Activated effector memory CD4-positive, alpha-beta T cell treated with Interleukin-2 at 50 U/mL for 16 hours (primary cell): ENCODE measurements around the gene FAM131B.
A peak's percentile ranks its signal among the peaks of the same experiment; 100 is the strongest.

Source experiments
- DNase-seq: peaks from one replicate; pipeline ENCODE4 v3.0.0-alpha.2; 2020

The FAM131B gene

DNA sequence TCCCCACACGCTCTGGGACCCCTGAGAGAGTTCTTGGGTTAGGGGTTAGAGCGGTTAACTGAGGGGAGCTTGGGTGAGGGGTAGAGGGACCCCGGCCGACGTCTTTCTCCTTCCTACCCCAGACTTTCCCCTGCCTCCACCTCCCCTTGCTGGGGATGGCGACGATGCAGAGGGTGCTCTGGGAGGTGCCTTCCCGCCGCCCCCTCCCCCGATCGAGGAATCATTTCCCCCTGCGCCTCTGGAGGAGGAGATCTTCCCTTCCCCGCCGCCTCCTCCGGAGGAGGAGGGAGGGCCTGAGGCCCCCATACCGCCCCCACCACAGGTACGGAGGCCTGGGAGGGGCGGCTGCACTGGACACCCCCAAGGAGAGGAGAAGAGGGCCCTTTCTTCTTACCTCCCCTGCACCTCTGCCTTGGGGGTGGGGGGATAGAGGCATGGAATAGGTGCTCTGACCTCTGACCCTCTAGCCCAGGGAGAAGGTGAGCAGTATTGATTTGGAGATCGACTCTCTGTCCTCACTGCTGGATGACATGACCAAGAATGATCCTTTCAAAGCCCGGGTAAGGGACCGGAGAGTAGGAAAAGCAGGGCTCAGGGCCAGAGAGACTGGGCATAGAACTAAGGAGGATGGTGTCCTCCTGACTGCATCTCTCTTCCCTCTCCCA is 19.7 kb upstream of the FAM131B start:
- DNase-seq = no peak

DNA sequence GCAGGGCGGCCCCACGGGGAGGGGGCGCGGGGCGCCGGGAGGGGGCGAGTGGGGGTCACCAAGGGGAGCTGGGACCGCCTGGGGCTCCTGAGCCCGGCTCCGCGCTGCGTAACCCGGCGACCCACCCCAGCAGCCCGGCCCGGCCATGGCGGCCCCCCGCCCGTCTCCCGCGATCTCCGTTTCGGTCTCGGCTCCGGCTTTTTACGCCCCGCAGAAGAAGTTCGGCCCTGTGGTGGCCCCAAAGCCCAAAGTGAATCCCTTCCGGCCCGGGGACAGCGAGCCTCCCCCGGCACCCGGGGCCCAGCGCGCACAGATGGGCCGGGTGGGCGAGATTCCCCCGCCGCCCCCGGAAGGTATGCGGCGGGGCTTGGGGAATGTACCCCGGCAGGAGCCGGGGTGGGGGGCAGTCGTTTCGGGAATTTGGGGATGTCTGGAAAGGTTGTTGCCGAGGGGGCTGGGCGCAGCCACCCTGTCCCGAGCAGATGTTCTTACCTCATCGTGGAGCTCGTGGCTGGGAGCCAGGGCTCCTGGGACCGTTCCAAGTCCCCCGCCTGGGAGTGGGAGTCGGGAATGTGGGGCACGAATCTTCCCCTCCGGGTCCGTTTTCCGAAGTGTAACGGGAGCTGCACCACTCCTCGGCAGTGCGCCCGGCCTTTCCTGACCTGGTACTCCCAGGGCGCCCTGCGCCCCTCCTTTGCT is 19.1 kb upstream of the FAM131B start:
- DNase-seq = no peak

DNA sequence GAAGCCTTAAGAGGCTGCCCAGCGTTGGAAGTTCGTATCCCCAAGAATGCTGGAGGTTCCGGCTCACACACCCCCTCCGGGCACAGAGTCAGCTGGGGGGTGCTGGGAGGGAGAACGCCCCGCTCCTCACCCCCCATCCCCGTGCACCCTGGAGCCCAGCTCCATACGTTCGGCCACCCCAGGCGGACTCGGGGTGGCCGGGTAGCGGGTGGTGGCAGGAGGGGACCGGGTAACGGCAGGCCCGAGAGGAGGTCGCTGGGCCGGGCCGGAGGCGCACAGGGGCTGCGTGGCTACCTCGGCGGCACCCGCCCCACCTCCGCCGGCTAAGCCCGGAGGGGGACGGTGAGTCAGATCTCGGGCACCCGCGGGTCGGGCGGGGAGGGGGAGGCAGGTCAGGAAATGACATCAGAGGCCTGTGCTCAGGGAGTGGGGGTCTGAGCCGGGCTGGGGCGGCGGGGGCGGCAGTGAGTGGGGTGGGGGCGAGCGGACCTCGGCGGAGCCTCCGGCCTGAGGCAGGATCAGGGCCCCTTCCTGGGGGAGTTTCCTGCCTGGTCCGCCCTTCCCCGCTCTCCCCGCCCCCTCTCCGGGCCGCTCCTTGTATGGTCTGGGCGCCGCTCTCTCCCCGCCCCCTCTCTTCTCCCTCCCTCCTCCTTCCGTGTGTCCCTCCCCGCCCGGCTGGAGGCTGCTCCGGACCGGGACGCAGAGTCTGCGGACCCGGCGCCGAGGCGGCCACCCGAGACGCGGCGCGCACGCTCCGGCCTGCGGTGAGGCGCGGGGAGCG is 18.3 kb upstream of the FAM131B start, which contains the start of gene ZYX:
Gene ZYX, plus strand, starts transcription at position 700 of the 781 bp plus-strand sequence. CDS start 227 bp downstream, outside the sequence.
- DNase-seq = peak; percentile 84

DNA sequence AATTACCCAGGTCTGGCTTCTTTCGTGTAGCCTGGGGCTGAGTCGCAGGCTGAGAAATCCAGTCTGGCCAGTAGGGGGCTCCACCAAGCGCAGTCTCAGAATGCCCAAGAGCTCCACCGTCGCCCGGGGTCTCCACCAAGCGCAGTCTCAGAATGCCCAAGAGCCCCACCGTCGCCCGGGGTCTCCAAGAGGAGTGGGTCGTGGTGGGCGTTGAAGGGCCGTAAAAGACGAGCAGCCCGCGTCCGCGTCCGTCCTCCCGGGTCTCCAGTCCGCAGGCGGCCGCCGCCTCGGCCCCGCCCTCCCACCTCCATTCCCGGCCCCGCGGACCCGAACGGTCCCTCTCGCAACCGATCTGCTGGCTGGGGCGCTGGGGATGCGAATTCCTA is 17.7 kb upstream of the FAM131B start:
- DNase-seq = peak; percentile 81

DNA sequence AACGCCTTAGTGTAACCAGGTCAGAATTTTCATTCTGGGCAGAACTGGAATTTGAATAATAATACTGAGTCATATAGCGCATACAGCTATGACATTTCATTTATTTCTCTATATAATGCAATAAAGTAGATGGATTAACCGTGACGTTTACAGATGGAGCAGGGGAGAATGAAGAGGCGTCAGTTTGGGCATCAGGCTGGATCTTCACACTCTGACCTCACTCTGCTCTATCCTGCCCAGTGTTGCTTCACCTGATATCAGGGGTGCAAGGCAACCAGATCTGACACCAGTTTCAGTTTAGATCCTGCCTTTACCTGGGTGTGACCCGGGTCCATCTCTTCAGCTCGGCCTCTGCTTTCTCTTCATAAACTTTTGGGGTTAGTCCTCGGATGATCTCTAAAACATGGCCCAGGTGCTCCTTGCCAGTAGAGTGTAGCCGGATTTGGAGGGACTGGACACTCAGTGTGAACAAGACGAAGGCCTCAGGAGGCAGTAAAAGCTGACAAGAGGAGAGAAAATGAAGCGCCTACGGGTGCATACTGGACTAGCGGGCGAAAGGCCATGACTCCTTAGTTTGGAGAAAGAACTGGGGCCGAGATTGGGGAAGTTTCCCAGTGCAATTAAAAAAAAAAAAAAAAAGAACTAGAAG is 17.2 kb upstream of the FAM131B start:
- DNase-seq = no peak

DNA sequence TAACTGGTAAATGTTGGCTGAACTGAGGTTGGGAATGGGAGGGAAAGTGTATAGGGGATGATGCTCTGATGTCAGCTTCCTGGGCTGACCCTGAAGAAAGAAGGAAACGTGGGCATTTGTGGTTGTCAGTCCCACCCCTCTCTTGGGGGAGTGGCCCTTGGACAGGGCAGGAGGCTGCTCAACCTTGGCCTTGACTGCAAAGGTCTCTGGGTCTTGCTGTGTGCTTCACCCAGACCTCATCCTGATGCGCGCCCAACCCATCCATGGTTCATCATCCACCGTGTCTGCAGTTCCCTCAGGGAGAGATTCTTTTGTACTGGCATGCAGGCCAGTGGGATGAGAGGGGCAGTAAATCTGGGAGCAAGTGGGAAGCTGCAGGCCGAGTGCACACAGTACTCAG is 13.9 kb upstream of the FAM131B start:
- DNase-seq = no peak

DNA sequence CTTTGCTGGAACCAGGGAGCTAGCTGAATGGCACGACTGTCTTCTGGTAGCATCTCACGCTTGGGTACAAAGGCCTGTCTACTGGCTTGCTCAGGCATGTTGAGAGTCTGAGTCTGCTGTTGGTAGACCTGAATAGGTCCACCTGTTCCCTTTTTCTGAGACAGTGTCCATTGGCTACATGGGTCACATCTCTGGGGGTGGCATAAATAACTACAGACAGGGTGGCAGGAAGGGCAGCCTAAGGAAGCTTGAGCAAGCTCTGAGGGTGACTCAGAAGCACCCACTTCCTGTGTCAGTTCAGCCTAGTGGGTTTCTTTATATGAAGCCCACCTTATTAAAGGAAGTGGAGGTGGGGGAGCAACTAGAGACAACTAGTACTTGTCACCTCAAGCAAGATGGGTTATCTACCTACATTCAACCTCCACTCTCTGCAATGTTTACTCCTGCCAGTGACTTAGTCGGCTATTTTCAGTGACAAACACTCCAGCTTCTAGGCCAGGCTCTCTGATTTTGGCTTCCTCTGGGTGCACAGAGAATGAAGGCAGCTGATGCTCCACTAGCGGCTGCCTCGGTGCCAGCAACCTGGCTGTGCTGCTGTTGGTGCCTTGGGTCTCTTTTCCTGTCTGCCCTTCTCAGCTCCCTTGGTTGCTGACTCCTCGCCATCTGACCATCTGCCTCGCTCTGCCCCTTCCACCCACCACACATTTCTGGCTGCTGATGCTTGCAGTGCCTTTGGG is 13.0 kb upstream of the FAM131B start:
- DNase-seq = peak; percentile 31

DNA sequence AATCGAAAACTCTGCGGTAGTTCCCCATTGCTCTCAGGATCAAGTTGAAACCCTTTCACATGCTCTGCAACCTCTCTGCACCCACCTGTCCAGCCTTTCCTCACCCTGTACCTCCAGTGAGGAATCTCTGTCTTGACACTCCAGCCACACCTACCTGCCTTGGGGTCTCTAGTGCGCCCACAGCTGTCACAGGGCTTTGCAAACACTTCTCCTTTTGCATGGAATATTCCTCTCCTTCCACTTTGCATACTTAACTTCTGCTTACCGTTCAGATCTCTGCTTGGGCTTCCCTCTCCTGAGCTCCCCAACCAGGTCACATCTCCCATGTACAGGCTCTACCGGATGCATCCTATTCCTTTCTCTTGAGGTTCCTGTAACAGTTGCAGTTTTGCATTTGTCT is 12.0 kb upstream of the FAM131B start:
- DNase-seq = no peak

DNA sequence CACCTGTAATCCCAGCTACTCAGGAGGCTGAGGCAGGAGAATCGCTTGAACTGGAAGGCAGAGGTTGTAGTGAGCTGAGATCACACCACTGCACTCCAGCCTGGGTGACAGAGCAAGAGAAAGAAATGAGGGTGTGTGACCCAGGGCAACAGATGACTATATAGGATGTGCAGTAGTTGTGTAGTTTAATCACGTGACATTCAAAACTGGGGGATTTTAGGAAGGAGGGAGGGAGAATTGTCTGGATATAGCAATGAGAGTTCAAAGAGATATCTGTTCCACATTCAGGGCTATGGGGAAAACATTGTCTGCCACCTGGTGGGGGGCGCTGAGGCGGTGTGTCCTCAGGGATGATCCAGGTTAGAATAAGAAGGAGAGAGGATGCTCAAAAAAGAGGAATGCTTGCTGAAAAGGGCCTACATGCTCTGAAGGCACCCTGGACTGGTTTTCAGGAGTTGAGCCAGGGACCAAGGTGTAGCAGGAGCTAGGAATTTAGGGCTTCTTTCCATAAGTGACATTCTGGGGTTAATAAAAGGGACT is 10.8 kb upstream of the FAM131B start:
- DNase-seq = no peak

DNA sequence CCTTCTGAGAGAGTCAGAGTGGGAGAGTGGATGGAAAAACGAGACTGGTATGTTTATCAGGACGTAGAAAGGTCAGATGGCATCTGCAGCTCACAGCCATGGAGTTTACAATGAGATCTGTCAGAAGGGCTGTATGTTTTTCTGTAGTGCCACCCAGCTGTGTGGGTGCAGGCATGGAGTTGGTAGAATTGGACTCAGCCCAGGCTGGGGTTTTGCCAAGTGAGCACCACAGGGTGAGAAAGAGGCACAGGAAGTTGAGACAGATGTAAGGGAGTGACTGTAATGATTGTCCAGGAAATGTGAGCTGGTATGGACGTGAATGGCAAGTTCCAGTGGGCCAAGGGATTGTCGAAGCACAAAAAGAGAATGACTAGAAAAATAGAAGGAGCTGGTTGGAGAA is 9.6 kb upstream of the FAM131B start:
- DNase-seq = peak; percentile 64

DNA sequence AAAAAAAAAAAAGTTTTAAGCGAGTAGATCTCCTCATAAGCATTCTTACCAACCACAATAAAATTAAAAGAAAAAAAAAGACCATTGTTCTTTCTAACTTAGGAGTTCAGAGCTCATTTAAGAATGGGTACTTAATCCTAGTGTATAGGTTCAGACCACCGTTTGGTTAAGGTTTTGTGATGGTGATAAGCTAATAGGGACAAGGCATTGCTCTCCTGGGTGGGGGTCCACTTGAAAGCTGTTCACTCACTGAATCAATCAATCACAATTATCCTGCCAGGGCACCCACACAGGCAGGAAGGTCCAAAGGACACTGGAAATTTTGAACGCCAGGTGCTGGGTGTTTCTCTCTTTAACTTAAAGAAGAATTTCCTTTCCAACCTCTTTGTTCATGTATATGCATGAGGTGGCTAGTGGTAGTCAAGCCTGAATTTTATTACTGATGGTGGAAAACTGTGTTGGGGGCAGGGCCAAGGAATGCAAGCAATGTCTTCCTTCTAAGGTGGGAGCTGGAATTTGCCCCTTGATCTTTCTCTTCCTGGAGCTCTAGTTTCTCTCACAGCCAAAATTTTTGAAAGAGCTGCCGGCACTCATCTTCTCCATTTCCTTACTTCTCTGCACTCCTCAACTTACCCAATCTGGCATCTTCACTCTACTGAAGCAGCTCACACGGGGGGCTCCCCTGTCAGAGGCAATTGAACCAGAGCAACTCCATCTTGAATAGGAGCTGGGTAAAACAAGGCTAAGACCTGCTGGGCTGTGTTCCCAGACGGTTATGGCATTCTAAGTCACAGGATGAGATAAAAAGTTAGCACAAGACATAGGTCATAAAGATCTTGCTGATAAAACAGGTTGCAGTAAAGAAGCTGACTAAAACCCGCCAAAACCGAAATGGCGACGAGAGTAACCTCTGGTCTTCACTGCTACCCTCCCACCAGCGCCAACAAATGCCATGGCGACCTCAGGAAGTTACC is 7.5 kb upstream of the FAM131B start:
- no peak for DNase-seq

DNA sequence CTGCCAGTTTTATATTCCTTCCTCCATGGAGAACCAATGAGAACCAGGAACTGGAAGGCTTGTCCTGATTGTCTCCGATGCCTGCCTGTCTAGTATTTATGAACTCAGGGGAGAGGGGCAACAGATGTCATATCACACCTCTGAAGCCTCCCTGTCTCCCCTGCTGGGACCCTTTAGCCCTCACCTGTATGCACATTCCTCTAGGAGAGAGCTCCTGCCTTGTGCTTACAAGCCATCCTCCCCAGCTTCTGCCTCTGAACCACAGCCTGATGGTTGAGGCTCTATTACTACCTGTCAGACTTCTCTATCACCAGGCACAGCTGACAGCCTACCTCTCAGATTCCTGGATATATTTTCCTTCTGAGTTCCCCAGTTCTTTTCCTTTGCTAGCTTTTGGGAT is 5.9 kb upstream of the FAM131B start:
- DNase-seq = no peak

DNA sequence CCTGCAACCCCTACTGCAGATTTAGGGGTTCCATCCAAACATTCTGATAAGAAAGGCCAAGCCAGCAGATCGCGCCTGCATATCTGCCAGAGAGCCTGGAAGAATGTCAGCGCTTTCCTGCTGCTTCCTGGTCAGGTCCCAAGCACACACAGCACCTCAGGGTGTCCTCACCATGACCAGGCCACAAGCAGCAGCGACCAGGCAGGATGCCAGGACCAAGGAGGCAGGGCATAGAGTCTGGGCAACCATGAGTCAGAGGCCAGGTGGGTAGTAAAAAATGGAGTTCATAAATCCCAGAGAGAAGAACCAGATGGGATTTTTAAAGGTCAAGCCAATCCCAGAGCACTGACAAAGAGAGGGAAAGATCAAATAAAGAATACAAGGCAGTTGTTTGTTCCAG is 5.5 kb upstream of the FAM131B start:
- no peak for DNase-seq

DNA sequence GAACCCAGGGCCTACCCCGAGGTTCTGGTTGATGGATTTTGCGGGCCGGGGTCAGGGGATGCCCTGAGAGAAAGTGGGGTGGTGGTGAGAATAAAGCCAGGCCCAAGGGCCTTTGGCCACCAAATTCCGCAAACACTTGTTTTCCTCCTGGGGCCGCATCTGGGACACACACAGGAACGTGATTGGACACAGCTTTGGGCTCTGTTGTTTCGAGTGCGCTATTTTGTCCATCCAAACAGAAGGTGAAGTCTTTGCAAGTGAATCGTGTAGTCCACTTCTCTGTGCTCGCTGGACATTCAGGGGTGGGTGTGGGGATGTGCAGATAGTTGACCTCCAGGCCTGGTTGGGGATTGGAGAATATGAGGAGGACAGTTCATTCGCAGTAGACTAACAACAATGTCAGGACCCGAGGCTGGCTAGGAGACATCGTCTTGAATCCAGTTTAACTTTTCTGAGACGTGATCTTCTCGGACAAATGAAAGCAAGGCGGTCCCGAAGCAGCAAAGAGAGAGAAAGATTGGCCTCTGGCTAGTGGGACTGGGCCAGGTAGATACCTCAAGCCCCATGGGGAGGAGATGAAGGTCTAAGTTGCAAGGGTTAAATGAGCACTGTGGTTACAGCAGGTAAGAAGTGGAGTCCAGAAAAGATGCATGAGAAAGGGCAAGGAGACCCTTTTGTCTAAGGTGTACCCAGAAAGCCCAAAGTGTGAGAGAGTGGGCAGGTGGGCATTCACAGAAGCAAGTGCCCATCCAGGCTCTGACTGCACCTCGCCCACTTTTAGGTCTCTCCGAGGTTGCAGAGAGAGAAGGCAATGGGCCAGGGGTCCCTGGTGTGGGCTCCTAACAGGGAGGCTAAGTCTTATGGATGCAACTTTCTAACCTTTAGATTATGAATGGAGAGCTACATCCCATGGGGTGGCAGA is 764 bp upstream of the FAM131B start:
- no peak for DNase-seq

DNA sequence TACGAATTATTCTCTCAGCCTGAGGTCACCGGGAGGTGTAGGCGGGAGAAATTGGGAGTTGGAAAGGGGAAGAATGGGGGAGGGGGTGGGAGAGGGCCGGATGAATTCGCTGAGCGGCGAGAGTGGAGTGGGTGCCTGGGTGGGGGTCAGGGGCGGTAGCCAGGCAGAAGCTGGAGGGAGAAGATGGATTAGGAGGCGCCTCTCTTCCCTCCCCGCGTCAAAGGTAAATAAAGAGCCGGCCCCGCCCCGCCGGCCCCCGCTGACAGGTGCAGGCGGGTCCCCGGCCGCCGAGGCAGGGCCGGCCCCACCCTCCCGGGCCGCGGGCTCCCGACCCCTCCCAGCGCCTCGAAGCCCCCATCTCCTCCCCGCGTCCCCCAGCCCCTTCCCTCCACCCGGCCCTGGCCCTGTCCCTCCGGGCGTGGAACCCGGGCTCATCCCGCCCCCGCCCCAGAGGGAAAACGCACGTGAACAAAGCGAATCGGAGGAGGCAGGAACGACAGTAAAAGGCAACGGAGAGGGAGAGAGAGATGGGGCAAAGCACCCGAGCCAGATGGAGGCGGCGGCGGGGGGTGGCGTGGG is 872 bp downstream of the FAM131B start:
- no peak for DNase-seq

DNA sequence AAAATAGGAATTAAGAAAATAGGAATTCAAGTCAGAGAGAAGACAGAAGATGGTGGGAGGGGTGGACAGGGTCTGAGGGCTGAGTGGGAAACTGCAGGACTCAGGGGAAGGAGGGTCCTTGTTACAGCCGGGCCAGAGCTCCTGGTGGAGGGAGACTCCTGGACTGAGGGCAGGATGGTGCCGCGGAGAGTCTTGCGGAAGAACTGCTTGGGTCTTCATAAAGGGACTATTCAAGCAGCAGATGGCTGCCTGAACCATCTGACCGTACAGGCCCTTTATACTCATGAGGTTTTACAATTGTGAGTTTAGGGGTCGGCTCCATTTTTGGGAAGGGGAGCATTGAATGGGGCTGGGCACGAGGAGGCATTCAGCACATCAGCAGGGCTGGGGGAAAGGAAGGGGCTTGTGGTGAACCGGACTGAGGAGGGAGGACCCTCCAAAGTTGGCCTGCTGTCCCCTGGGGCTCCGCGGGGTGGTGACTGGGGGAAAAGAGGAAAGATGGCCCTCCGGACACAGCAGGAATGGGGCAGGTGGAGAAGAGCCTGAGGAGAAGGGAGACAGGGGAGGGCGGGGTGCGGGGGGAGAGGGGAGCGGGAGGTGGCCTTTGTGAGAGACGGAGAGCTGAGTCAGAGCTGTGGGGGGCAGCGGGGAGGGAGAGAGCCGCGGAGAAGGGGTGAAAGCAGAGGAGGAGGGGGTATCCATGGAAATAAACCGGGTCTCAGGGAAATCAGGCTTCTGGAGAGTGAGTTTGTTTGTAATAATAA is 1.5 kb downstream of the FAM131B start:
- DNase-seq = no peak

DNA sequence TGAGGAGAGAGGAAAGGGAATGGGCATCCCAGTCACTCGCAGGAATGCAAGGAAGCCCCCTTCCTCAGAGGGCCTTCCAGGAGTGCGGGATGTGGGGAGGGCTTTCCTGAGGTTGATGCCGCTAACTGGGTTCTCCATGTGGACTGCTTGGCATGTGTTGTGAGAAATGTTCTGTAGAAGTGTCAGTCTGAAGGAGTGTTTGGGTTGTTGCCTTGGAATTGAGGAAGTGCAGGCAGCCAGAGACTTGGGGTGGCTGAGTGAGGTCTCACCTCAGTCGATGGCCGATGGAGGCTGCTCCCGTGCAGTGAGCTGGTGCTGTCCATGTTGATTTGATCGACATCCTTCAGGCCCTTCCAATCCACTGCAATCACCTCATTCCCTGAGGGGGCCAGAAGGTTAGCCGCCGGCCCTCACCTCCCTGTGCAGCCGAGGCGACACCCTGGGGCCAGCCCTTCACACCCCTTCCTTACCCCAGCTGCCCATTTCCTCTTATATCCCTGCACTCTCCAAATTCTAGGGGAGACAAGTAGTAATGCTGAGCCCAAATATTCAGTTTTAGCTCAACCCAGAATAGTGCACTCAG is 2.7 kb downstream of the FAM131B start:
- DNase-seq = no peak

DNA sequence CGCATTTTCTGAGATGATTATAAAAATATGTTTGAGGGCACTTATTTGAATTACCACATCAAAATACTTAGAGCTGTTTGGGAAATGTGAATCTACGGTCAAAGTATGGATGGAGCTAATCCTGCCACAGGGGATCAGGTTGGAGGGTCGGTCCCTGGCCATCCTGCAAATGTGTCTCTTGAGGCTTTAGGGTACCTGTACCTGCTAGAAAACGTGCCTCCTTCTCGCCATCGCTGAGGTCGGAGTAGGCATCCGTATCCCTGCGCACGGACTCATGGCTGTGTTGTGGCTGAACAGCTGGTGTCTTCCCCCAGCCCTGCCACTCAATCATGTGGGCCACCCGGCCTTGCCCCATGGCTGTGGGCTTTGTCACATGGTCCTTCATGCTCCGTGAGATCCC is 3.9 kb downstream of the FAM131B start:
- no peak for DNase-seq
